ENCODE results near the gene TAGLN. TPM values are rescaled to one million over a fixed set of nuclear protein-coding genes. Genes with fewer than 3 reads are reported as not detected.

TAGLN gene
- 66.8 to 139 TPM (median 107 TPM) in 5 replicates for total RNA-seq (2022; extraction: Qiagen RNA extraction; ENCODE audit: low read depth)

DNA sequence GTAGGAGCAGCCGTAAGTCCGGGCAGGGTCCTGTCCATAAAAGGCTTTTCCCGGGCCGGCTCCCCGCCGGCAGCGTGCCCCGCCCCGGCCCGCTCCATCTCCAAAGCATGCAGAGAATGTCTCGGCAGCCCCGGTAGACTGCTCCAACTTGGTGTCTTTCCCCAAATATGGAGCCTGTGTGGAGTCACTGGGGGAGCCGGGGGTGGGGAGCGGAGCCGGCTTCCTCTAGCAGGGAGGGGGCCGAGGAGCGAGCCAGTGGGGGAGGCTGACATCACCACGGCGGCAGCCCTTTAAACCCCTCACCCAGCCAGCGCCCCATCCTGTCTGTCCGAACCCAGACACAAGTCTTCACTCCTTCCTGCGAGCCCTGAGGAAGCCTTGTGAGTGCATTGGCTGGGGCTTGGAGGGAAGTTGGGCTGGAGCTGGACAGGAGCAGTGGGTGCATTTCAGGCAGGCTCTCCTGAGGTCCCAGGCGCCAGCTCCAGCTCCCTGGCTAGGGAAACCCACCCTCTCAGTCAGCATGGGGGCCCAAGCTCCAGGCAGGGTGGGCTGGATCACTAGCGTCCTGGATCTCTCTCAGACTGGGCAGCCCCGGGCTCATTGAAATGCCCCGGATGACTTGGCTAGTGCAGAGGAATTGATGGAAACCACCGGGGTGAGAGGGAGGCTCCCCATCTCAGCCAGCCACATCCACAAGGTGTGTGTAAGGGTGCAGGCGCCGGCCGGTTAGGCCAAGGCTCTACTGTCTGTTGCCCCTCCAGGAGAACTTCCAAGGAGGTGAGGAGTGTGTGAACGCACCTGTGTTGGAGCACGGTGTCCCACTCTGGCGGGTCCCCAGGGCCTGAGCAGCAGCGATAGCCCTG, at the start of gene TAGLN:
Gene TAGLN (plus strand): TSS at position 318 of the 863 bp plus-strand sequence. CDS start 3,644 bp downstream, outside the sequence.

DNA sequence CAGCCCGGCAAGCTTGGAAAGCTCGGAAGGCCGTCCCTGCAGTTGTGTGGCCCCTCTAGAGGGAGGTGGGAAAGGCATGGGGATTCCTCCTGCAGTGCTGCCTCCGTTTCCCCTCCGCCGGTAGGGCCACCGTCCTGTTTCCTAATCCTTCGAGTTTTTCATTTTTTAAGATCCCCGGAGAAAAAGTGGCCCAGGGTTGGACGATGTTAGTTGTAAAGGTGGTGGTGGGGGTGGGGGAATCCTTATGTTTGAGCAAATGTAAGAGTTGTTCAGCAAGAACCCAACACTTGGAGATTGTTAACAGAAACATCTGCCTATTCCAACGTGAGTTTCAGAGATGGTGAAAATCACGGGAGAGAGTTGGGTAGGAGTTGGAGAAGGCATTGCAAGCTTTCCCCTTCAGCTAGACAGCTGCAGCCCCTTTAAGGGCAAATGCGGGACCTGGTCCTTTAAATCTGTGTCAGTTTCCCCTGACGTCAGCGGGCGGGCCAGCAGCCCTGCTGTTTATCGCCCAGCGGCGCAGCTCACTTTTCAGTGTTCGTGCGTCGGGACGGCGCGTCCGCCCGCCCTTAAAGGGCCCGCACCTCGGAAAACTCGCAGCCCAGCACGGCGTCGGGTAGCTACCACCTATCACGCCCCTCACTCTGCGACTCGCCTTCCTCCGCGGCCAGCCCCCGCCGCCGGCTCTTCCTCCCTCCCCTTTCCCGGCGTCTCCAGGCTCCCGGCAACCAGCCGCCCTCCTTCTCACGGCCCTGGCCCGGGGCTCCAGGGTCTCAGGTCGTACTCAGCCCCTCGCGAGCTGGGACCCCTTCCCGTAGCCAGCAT, 20.7 kb upstream of the TAGLN start, which contains the start of gene SIDT2:
Gene SIDT2 (plus strand): TSS at position 534 of the 825 bp plus-strand sequence. CDS start 521 bp downstream, outside the sequence.

GRCh38 chr11:117231842-117232091, 32.6 kb downstream of the TAGLN start, which contains the start of gene PCSK7:
TSS of gene PCSK7 (minus strand) at chr11:117232073. CDS start at chr11:117229844, 2,229 bp downstream.

DNA sequence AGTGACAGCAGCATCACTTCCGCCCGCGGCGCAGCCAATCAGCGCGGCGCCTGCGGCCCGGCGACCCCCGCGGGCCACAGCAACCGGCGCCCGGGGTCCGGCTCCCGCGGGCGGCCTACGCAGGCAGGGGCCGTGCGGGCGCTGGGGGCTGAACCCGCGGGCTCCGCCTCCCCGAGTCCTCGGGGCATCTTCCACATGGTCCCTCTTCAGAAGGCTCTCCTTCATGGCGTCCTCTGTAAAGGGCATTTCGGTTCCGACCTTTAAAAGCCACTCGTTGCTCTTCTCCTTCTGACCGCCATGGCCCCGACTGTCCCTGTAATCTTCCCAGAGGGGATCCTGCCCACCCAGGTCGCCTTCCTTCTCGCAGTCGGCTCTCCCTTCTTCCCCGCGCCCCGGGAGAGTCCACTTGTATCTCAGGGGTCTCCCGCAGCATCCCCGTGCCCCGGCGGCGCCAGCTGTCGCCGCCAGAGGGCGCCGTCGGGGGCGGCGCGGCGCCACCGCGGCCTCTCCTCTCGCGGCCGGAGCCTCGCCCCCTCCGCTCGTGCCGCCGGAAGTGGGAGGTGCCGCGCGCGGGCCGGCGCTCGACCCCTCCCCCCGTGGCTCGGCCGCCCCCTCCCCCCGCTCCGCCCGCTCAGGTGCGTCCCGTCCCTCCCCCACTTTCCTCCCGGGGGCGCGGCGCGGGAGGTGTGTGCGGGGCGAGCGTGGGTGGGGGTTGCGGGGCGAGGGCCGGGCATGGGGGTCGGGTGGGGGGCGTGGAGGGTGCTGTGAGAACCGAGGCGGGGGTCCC, 33.1 kb downstream of the TAGLN start, which contains the start of gene RNF214:
Gene RNF214 (plus strand): TSS at position 580 of the 787 bp plus-strand sequence. CDS start 1,602 bp downstream, outside the sequence.

Other genes starting within 250 kb of the TAGLN start
- gene SIK3, start 100.9 kb upstream of the TAGLN start, total RNA-seq (2022; extraction: Qiagen RNA extraction; ENCODE audit: low read depth) = 7.8 to 9.7 TPM (median 9.3 TPM) in 5 replicates
- 29.4 to 40.3 TPM (median 35.3 TPM) in 5 replicates for gene PAFAH1B2, start 55.1 kb upstream of the TAGLN start, total RNA-seq (2022; extraction: Qiagen RNA extraction; ENCODE audit: low read depth)
- 4.8 to 6.5 TPM (median 5.0 TPM) in 5 replicates for gene SIDT2, start 20.6 kb upstream of the TAGLN start, total RNA-seq (2022; extraction: Qiagen RNA extraction; ENCODE audit: low read depth)
- gene PCSK7, start 32.7 kb downstream of the TAGLN start, total RNA-seq (2022; extraction: Qiagen RNA extraction; ENCODE audit: low read depth) = 13.2 to 21.5 TPM (median 16.6 TPM) in 5 replicates
- 10.7 to 13.0 TPM (median 12.3 TPM) in 5 replicates for gene RNF214, start 33.3 kb downstream of the TAGLN start, total RNA-seq (2022; extraction: Qiagen RNA extraction; ENCODE audit: low read depth)
- 1.6 to 2.2 TPM (median 2.0 TPM) in 5 replicates for gene BACE1-AS, start 92.0 kb downstream of the TAGLN start, total RNA-seq (2022; extraction: Qiagen RNA extraction; ENCODE audit: low read depth)
- gene BACE1, start 116.9 kb downstream of the TAGLN start, total RNA-seq (2022; extraction: Qiagen RNA extraction; ENCODE audit: low read depth) = 9.0 to 11.4 TPM (median 11.2 TPM) in 5 replicates
- 12.3 to 19.4 TPM (median 17.2 TPM) in 5 replicates for gene CEP164, start 128.5 kb downstream of the TAGLN start, total RNA-seq (2022; extraction: Qiagen RNA extraction; ENCODE audit: low read depth)